ENCODE measurements around the gene FOXE1.

Gene FOXE1

DNA sequence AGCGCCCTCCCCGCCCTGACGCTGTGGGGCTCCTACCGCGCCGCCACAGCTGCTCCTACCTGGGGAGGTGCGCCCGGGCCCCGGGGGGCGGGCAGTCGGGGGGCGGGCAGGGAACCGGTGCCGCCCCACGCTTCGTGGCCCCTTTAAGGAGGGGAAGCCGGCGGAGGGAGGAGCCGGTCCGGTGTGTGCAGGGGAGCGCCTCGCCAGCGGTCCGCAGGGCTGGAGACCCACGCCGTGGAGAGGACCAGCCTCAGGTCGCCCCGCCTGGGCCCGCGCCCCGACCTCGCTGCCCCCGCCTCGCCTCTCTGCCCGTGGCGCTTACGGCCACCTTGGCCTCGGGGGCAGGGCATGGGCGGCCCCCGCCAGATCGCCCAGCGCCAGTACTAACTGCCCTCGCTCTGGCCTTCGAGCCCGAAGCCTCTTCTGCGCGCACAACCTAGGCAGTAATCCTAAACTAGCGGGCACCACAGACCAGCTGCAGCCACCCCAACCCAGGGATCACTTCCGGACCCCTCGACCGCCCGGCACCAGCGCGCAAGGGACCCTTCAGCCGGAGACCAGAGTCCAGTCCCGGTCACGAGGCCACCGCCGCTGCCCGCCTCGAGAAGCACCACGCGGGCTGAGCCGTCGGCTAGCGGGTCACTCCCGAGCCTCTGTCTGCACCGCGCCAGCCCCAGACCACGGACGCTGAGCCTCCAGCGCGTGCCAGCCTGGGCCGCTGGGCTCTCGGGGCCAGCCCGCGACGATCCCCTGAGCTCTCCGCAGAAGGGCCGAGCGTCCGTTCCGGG, at the start of gene FOXE1:
TSS of gene FOXE1 (plus strand) at position 171 of the 788 bp plus-strand sequence. CDS start 689 bp downstream, outside the sequence.
- CTCF ChIA-PET = interaction anchor here (0.6 to 1.8 kb wide), 6 partner anchors 9 to 107 kb away, joined by 3 to 8 read pairs (median 6); no protein-coding TSS in a partner anchor
- Histone ChIP-seq H3K4me3 (ENCODE audit: low read depth, low read length) (peak within 1 kb of the TSS; percentile 48), H3K27ac (ENCODE audit: extremely low read depth, low read depth, low read length) (peak within 1 kb of the TSS; percentile 74; the same call in 1 of the 2 replicates), H3K4me1 (ENCODE audit: control insufficient read depth, insufficient read depth, low read length) (no peaks in the 10 kb centered on the region), H3K36me3 (ENCODE audit: control insufficient read depth in 2 of 2, insufficient read depth in 1 of 2, low read length in 2 of 2) (no peaks in the 10 kb centered on the region), H3K9me3 (ENCODE audit: control insufficient read depth, insufficient read depth, low read depth, low read length) (no peaks in the 10 kb centered on the region)
- TF ChIP-seq ZNF202 (tag by site-specific recombination; IDR thresholded peaks at IDR 0.05; ENCODE audit: borderline replicate concordance) = 0 out of 2 replicates have a peak, but pooled peaks have one; percentile 74
- no peak for TF ChIP-seq ZNF792 (tag by site-specific recombination; IDR thresholded peaks at IDR 0.05)
- POLR2A ChIA-PET = interaction anchor here (0.7 to 1.5 kb wide), 3 partner anchors 8 to 21 kb away, joined by 3 to 6 read pairs (median 4); no protein-coding TSS in a partner anchor

DNA sequence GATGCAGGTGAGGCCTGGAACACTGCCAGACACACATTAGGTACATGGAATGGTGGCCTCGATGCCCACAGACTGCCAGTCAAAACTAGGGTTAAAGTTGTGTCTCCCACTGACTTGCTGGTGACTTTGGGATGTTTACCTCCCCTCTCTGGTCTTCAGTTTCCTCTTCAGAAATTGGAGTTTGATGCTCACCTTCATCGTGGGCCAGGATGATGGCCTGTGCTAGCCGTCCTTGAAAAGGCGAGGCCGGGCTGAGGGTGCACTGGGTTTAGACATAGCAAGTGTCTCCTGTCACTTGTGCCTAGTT, 49.0 kb upstream of the FOXE1 start:
- peak overlapping the region; percentile 65; the same call in 1 of the 2 replicates for H3K4me3 ChIP-seq (ENCODE audit: low read depth, low read length)
- H3K9me3 ChIP-seq (ENCODE audit: control insufficient read depth, insufficient read depth, low read depth, low read length) = no peaks in the 10 kb centered on the region
- POLR2A ChIA-PET = no interaction called here
- TF ChIP-seq ZNF561 (tag by site-specific recombination; IDR thresholded peaks at IDR 0.05; ENCODE audit: borderline replicate concordance) (no peak), ZBTB1 (tag by site-specific recombination; IDR thresholded peaks at IDR 0.05) (no peak), ZNF341 (tag by site-specific recombination; IDR thresholded peaks at IDR 0.05; ENCODE audit: low read depth) (0 out of 2 replicates have a peak, but pooled peaks have one; percentile 4), ZNF768 (tag by site-specific recombination; IDR thresholded peaks at IDR 0.05) (peak; percentile 88)
- CTCF ChIA-PET = interaction anchor here (0.5 to 1.1 kb wide), 2 partner anchors 97 to 98 kb away, joined by 3 to 4 read pairs; no protein-coding TSS in a partner anchor
- H3K4me1 ChIP-seq (ENCODE audit: control insufficient read depth, insufficient read depth, low read length) = peaks cover 5% of the 10 kb centered on the region; the same call in 1 of the 2 replicates
- H3K27ac ChIP-seq (ENCODE audit: extremely low read depth, low read depth, low read length) = no peak overlapping the region; the same call in 1 of the 2 replicates
- no peaks in the 10 kb centered on the region for H3K36me3 ChIP-seq (ENCODE audit: control insufficient read depth in 2 of 2, insufficient read depth in 1 of 2, low read length in 2 of 2)

DNA sequence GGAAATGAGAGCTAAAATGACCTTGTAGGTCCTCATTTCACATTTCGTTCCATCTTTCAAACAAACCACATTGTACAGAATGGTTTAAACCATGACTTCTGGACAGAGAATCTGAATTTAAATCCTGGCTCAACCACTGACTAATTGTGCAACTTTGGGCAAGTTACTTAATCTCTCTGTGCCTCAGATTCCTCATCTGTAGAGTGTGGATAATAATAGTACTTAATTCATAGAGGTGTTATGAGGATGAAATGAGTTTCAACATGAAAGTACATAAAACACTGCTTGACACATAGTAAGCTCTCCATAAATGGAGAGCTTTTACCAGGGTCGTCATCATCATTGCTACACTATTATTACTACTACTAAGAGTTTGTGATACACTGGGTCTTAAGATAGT, 46.3 kb upstream of the FOXE1 start:
- TF ChIP-seq PRDM1 (tag by site-specific recombination; IDR thresholded peaks at IDR 0.05) = no peak
- no peak for TF ChIP-seq ZSCAN30 (tag by site-specific recombination; IDR thresholded peaks at IDR 0.05)
- Histone ChIP-seq H3K27ac (ENCODE audit: extremely low read depth, low read depth, low read length) (no peak overlapping the region), H3K9me3 (ENCODE audit: control insufficient read depth, insufficient read depth, low read depth, low read length) (no peaks in the 10 kb centered on the region), H3K36me3 (ENCODE audit: control insufficient read depth in 2 of 2, insufficient read depth in 1 of 2, low read length in 2 of 2) (no peaks in the 10 kb centered on the region), H3K4me1 (ENCODE audit: control insufficient read depth, insufficient read depth, low read length) (peaks cover 9% of the 10 kb centered on the region), H3K4me3 (ENCODE audit: low read depth, low read length) (no peak overlapping the region)
- CTCF ChIA-PET = interaction anchor here (0.5 to 1.5 kb wide), 4 partner anchors 84 to 357 kb away, joined by 3 to 6 read pairs (median 4); no protein-coding TSS in a partner anchor
- POLR2A ChIA-PET = no interaction called here

DNA sequence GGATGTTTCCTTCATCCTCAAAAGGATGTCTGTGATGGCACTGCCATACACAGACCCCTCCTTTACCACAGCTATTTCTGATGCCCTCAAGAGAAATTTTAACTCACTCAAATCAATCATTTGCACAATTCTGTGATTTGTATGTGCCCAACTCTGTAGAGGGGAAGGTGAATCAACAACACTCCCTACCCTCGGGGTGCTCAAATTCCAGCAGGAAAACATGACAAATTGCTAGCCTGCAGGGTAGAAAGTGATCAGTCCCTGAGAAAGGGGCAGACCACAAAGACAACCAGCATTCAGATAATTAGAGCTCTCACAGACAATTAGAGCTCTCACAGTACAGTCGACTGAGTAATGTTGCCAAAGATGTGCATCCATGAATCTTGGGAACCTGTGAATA, 45.3 kb upstream of the FOXE1 start:
- peaks cover 9% of the 10 kb centered on the region for H3K4me1 ChIP-seq (ENCODE audit: control insufficient read depth, insufficient read depth, low read length)
- H3K36me3 ChIP-seq (ENCODE audit: control insufficient read depth in 2 of 2, insufficient read depth in 1 of 2, low read length in 2 of 2) = no peaks in the 10 kb centered on the region
- ChIA-PET POLR2A (no interaction called here), CTCF (interaction anchor here (0.7 to 0.8 kb wide), 3 partner anchors 70 to 107 kb away, joined by 3 read pairs; no protein-coding TSS in a partner anchor)
- no peaks in the 10 kb centered on the region for H3K9me3 ChIP-seq (ENCODE audit: control insufficient read depth, insufficient read depth, low read depth, low read length)
- no peak overlapping the region for H3K27ac ChIP-seq (ENCODE audit: extremely low read depth, low read depth, low read length)
- no peak overlapping the region for H3K4me3 ChIP-seq (ENCODE audit: low read depth, low read length)
- TF ChIP-seq SP7 (tag by site-specific recombination; IDR thresholded peaks at IDR 0.05) (peak; percentile 85), ZNF19 (tag by site-specific recombination; IDR thresholded peaks at IDR 0.05; ENCODE audit: low read depth) (no peak)

DNA sequence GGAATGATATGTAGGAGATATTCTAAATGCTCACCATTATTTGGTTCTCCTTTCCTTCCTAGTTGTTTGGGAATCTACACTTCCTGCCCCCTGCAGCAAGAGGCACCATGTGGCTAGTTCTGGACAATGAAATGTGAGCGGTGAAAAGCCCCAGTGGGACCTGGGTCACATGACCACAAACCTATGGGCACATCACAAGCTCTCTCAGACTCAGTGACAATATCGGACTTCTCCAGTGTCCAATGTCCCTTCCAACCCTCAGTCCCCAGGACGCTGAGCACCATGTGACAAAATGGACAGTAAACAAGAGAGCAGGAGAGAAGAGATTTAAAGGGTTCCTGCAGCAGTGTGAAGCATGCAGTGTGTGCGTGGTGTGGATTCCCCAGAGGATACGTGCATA, 44.6 kb upstream of the FOXE1 start:
- TF ChIP-seq FEZF1 (tag by site-specific recombination; IDR thresholded peaks at IDR 0.05) (no peak), ZNF660 (tag by site-specific recombination; IDR thresholded peaks at IDR 0.05) (no peak), ZNF600 (tag by site-specific recombination; IDR thresholded peaks at IDR 0.05) (peak; percentile 70), ZNF558 (tag by site-specific recombination; IDR thresholded peaks at IDR 0.05) (no peak), BCL11B (tag by site-specific recombination; IDR thresholded peaks at IDR 0.05; ENCODE audit: low read depth) (no peak), ZIC2 (tag by site-specific recombination; IDR thresholded peaks at IDR 0.05) (0 out of 2 replicates have a peak, but pooled peaks have one; percentile 13), ZNF10 (tag by site-specific recombination; IDR thresholded peaks at IDR 0.05) (no peak)
- TF ChIP-seq, protein P1, sequence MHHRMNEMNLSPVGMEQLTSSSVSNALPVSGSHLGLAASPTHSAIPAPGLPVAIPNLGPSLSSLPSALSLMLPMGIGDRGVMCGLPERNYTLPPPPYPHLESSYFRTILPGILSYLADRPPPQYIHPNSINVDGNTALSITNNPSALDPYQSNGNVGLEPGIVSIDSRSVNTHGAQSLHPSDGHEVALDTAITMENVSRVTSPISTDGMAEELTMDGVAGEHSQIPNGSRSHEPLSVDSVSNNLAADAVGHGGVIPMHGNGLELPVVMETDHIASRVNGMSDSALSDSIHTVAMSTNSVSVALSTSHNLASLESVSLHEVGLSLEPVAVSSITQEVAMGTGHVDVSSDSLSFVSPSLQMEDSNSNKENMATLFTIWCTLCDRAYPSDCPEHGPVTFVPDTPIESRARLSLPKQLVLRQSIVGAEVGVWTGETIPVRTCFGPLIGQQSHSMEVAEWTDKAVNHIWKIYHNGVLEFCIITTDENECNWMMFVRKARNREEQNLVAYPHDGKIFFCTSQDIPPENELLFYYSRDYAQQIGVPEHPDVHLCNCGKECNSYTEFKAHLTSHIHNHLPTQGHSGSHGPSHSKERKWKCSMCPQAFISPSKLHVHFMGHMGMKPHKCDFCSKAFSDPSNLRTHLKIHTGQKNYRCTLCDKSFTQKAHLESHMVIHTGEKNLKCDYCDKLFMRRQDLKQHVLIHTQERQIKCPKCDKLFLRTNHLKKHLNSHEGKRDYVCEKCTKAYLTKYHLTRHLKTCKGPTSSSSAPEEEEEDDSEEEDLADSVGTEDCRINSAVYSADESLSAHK (tag by site-specific recombination; IDR thresholded peaks at IDR 0.05) = no peak
- CTCF ChIA-PET = interaction anchor here (0.7 to 1.0 kb wide), 2 partner anchors 71 to 85 kb away, joined by 3 read pairs; no protein-coding TSS in a partner anchor
- no peak overlapping the region for H3K4me3 ChIP-seq (ENCODE audit: low read depth, low read length)
- H3K4me1 ChIP-seq (ENCODE audit: control insufficient read depth, insufficient read depth, low read length) = peaks cover 9% of the 10 kb centered on the region
- no peaks in the 10 kb centered on the region for H3K36me3 ChIP-seq (ENCODE audit: control insufficient read depth in 2 of 2, insufficient read depth in 1 of 2, low read length in 2 of 2)
- POLR2A ChIA-PET = interaction anchor here (0.6 kb wide), 1 partner anchor 31 kb away, joined by 3 read pairs; no protein-coding TSS in a partner anchor
- no peaks in the 10 kb centered on the region for H3K9me3 ChIP-seq (ENCODE audit: control insufficient read depth, insufficient read depth, low read depth, low read length)
- no peak overlapping the region for H3K27ac ChIP-seq (ENCODE audit: extremely low read depth, low read depth, low read length)

All from HEK293 (cell line).